Activated CD4-positive, alpha-beta T cell treated with anti-CD3 and anti-CD28 coated beads, Interleukin-2, Interleukin-6, amounts not matched to agents 100 ng/mL and 50 ng/mL, durations not matched to agents 16 hours and 8 hours (primary cell): ENCODE data around the gene NUDT14.

ENCODE experiments used
- DNase-seq: peaks from one replicate; pipeline ENCODE4 v3.0.0-alpha.2; 2020

Gene NUDT14

GRCh38 chr14:105123981-105124765 lies 56.9 kb downstream of the NUDT14 start:
- DNase-seq = no peak

DNA sequence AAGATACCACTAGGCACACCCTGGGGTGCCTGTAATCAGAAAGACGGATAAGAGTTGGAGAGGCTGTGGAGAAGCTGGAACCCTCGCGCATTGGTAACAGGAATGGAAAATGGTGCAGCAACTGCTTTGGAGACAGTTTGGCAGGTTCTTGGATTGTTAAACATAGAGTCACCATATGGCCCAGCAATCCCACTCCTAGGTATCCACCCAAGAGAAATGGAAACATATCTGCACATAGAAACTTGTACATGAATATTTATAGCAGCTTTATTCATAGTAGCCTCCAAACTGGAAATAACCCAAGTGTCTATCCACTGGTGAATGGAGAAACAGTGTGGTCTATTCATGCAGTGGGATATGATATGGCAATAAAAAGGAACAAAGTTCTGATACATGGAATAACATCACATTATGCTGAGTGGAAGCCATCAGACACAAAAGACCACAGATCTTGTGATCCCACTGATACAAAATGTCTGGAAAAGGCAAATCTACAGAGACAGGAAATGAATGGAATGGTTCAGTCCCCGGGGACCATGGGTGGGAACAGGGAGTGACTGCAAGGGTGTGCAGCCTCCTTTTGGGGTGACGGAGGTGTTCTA lies 57.9 kb downstream of the NUDT14 start:
- no peak for DNase-seq
